Putamen (tissue), 1 donor: ENCODE results near the gene GOLGA3.
"Not testable (repeated sequence)": the region's sequence is repeated elsewhere in the genome, so short reads cannot be mapped to it uniquely, and the experiment has no call there.

ENCODE experiments used
- DNase-seq: peaks from one replicate; pipeline ENCODE4 v3.0.0-alpha.2; 2016; ENCODE audit warnings: low spot score

Gene GOLGA3

GRCh38 chr12:132776816-132777568, 51.7 kb downstream of the GOLGA3 start:
- peak; percentile 13 for DNase-seq

- not testable (repeated sequence) for DNase-seq
These were observed 52.4 kb downstream of the GOLGA3 start for GRCh38 chr12:132776230-132776625.

GRCh38 chr12:132775502-132776229, 53.0 kb downstream of the GOLGA3 start:
- no peak for DNase-seq

- DNase-seq = no peak
These were observed 53.9 kb downstream of the GOLGA3 start for GRCh38 chr12:132774646-132775275.

- no peak for DNase-seq
These were observed 54.5 kb downstream of the GOLGA3 start for GRCh38 chr12:132774159-132774558.

GRCh38 chr12:132773077-132773955, 55.4 kb downstream of the GOLGA3 start:
- no peak for DNase-seq

GRCh38 chr12:132772606-132773005, 56.1 kb downstream of the GOLGA3 start:
- DNase-seq = no peak

- DNase-seq = peak; percentile 9
These were observed 57.4 kb downstream of the GOLGA3 start for GRCh38 chr12:132771126-132771838.

GRCh38 chr12:132766380-132767085, 62.1 kb downstream of the GOLGA3 start:
- DNase-seq = peak; percentile 31

- no peak for DNase-seq
These were observed 63.3 kb downstream of the GOLGA3 start for GRCh38 chr12:132765361-132765760.

GRCh38 chr12:132764231-132764630, 64.4 kb downstream of the GOLGA3 start:
- no peak for DNase-seq

GRCh38 chr12:132761921-132762583, 66.6 kb downstream of the GOLGA3 start:
- DNase-seq = peak; percentile 89

GRCh38 chr12:132761032-132761920, 67.4 kb downstream of the GOLGA3 start, which contains the start of gene ANKLE2:
ANKLE2 (minus strand) TSS chr12:132761832; CDS start chr12:132761798, 34 bp downstream.
- peak; percentile 7 for DNase-seq

GRCh38 chr12:132759359-132759758, 69.3 kb downstream of the GOLGA3 start:
- no peak for DNase-seq

GRCh38 chr12:132758825-132759224, 69.8 kb downstream of the GOLGA3 start:
- not testable (repeated sequence) for DNase-seq

GRCh38 chr12:132754160-132754932, 74.3 kb downstream of the GOLGA3 start:
- no peak for DNase-seq

- DNase-seq = not testable (repeated sequence)
These were observed 75.0 kb downstream of the GOLGA3 start for GRCh38 chr12:132753670-132754069.

GRCh38 chr12:132748319-132748718, 80.3 kb downstream of the GOLGA3 start:
- DNase-seq = no peak
